ENCODE measurements around the gene HOXB7.

Gene HOXB7

GRCh38 chr17:48611213-48611612, 396 bp upstream of the HOXB7 start:
- no peak for DNase-seq

- DNase-seq, result no peak
Observed at GRCh38 chr17:48609759-48610281, 997 bp downstream of the HOXB7 start.

- DNase-seq, result no peak
Observed at GRCh38 chr17:48609033-48609432, 1.8 kb downstream of the HOXB7 start.

GRCh38 chr17:48608494-48608834, 2.4 kb downstream of the HOXB7 start:
- DNase-seq, result no peak

GRCh38 chr17:48606892-48607614, 3.8 kb downstream of the HOXB7 start:
- no peak for DNase-seq

- no peak for DNase-seq
Observed at GRCh38 chr17:48605991-48606891, 4.6 kb downstream of the HOXB7 start.

GRCh38 chr17:48605409-48605919, 5.4 kb downstream of the HOXB7 start:
- DNase-seq, result no peak

GRCh38 chr17:48604770-48605329, 6.0 kb downstream of the HOXB7 start, which contains the start of gene HOXB6:
Gene HOXB6 (minus strand): TSS chr17:48604986. CDS start chr17:48598150, 6,836 bp downstream.
- DNase-seq, result no peak

GRCh38 chr17:48603959-48604769, 6.7 kb downstream of the HOXB7 start:
- DNase-seq, result no peak

GRCh38 chr17:48601539-48602425, 9.0 kb downstream of the HOXB7 start:
- DNase-seq, result no peak

- DNase-seq, result no peak
Observed at GRCh38 chr17:48601207-48601538, 9.6 kb downstream of the HOXB7 start.

- no peak for DNase-seq
Observed at GRCh38 chr17:48600244-48601098, 10.3 kb downstream of the HOXB7 start.

- no peak for DNase-seq
Observed at GRCh38 chr17:48599354-48599753, 11.5 kb downstream of the HOXB7 start.

- no peak for DNase-seq
Observed at GRCh38 chr17:48598736-48599135, 12.1 kb downstream of the HOXB7 start.

- DNase-seq, result no peak
Observed at GRCh38 chr17:48597778-48598631, 12.8 kb downstream of the HOXB7 start.

GRCh38 chr17:48597528-48597777, 13.4 kb downstream of the HOXB7 start:
- no peak for DNase-seq

- no peak for DNase-seq
Observed at GRCh38 chr17:48596735-48597527, 13.9 kb downstream of the HOXB7 start.
